ENCODE results near the gene ADCY1.

ADCY1 gene

DNA sequence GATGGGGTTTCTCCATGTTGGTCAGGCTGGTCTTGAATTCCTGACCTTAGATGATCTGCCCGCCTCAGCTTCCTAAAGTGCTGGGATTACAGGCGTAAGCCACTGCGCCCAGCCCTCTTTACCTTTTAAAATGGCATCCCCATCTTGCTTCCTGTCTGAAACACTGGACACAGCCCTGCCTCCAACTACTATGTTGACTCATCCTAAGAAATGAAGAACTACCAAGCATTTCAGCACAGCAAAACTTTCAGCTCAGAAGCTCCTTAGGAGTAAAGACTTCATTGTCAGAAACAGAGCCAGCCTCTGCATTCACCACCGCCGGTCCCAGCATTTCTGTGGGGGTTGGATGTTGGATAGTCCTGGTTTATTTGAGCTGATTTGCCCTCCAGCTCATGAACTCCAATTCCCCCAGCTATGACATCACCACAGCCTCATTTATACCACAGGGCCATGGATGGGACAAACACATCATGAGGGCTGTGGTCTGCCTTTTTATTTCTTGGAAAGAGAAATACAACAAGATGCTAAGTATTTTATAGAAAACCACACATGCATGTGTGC lies 123.5 kb downstream of the ADCY1 start:
- no peak for DNase-seq

- no peak for DNase-seq
Measured at GRCh38 chr7:45698303-45699014, 124.3 kb downstream of the ADCY1 start.

GRCh38 chr7:45699015-45699309 lies 124.8 kb downstream of the ADCY1 start:
- DNase-seq, result no peak

- no peak for DNase-seq
Measured at GRCh38 chr7:45699726-45700390, 125.7 kb downstream of the ADCY1 start.

GRCh38 chr7:45700556-45700955 lies 126.4 kb downstream of the ADCY1 start:
- no peak for DNase-seq

GRCh38 chr7:45701701-45702510 lies 127.7 kb downstream of the ADCY1 start:
- no peak for DNase-seq

DNA sequence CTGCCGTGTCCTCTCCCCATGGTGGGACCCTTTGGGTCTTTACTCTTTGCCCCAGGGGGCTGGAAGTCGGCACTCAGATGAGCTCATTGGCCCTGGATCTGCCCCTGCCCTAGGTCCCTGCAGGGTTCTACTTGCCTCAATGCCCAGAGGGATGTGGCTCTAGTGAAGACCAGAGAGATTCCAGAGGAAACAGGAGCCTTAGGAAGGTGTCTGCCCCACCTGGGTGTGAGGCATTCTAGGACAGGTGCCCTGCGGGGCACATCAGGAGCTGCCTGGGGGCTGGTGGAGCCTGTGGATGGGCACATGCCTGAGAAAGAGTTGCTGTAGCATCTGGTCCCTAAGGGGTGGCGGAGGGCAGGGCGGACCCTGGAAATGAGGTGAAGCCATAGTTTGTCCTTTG lies 128.6 kb downstream of the ADCY1 start:
- no peak for DNase-seq

GRCh38 chr7:45703373-45703821 lies 129.2 kb downstream of the ADCY1 start:
- no peak for DNase-seq

DNA sequence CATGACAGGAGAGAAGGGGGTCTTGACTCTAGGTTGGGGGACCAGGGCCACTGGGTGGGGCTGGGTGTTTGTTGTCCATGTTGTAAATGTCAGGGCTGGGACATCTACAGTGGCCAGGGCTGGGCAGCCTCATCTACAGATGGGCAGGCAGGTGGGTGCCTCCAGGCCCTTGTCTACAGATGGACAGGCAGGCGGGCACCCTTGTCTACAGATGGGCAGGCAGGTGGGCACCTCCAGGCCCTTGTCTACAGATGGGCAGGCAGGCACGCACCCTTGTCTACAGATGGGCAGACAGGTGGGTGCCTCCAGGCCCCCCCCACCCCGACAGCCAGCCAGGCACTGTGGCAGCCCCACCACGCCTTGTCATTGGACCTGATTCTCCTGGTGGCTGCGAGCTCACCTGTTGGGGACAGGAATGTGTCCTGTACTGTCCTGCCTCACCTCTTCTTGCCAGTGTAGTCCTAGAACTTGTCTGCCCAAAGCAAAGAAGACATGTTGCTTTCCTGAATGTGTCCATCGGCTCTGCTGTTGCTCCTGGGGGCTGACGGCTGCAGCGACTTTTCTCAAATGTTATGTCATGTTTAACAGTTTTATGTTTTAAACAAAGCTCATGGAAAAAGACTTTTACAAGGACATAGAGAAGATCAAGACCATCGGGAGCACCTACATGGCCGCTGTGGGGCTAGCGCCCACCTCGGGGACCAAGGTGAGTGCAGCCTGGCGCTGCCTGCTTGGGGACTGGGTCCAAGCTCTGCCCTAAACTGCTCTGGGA lies 129.9 kb downstream of the ADCY1 start:
- DNase-seq, result no peak

DNA sequence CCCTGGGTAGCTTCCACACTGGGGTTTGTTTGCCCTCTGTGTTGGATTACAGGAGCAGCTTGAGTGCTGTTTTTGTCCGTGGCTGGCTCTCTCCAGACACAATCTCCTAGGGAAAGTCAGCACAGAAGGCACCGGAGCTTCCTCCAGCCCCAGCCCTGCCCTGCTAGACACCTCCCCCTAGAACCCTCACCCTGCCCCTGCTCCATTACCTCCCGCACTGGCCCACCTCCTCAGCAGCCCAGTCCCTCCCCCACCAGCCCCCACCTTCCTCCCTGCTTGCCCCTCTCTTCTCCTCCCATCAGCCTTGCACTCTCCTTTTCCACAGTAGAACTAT lies 130.5 kb downstream of the ADCY1 start:
- no peak for DNase-seq

DNA sequence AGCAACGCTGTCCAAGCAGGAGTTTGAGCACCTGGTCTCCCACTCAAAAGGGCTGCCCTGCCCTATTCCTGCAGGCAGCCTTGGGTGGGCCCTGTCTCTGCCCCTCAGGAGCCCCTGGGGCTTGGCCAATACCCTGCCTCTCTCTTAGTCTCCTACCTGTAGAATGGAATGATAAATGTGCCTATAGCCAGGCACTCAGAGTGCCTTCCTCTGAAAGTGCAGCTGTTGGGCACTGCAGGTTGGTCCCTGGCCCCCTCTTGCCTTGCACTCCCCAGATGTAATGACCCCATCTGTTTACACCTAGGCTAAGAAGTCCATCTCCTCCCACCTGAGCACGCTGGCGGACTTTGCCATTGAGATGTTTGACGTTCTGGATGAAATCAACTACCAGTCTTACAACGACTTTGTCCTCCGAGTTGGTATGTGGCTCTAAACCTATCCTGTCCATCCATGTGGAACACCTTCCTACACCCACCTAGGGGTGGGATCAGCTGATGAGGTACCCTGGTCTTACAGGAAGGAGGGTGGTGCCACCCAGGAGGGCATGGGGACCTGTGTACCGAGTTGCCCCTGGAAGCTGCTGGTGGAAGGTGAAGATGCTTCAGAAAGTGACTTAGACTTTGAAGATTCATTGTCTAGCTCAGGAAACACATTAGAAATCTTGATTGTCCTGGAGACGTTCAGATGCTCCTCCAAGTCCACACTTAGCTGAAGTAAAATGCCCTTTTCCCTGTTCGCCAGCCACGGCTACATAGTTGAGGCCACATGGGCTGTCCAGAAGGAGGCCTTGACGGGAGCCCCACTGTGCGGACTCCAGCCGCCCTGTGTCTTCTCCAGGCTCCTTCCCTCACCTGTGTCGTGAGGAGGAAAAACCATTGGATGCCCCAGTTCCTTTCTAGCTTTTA lies 134.1 kb downstream of the ADCY1 start:
- no peak for DNase-seq

- no peak for DNase-seq
Measured at GRCh38 chr7:45709168-45710042, 135.2 kb downstream of the ADCY1 start.

DNA sequence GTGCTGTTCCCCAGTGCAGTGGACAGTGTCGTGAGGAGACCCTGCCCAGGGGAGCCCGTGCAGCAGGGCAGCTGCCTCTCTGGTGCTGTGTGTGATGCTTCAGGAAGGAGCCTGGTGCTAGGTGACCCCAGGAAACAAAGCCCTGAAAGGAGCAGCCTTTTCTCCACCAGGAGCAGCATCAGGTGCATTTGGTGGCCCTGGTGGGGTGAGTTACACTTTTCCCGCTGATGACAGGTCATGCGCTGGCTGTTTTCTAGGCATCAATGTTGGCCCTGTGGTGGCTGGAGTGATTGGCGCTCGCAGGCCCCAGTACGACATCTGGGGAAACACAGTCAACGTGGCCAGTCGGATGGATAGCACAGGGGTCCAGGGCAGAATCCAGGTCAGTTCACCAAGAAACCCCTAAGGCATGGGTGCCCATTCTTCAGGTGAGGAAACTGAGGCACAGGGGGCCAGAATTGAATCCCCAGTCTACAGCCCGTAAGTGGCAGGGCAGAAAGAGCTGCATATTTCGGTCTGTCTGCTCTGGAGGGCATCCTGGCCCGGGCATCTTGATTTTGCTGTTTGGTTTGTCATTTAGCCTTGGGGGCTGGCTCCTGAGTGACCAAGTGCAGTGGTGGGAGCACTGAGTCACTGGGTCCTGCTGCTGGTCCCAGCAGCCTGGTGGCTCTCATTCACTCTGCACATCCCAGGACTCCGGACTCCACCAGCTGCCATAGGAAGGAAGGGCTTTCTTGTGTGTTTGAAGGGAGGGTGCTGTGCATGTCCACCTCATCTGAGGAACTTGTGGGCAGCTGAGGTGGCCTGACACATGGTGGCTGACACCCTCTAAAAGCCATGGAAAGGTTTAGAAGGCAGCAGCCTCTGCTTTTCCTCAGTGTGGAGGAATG lies 136.3 kb downstream of the ADCY1 start:
- no peak for DNase-seq

DNA sequence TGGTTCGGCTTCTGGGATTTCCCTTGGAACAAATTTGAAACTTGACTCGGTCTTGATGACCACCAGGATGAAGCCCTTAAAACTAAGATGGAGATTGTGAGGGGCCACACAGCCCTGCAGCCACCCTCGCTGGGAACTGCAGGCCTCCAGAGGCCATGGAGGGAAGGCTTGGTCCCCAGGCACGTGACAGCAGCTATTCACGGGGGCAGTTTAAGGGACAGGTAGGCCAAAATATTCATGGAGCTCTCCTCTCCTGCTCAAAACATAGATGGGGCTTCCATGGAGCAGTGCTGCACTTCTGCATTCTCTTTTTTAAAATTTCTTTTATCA lies 137.0 kb downstream of the ADCY1 start:
- DNase-seq, result no peak

DNA sequence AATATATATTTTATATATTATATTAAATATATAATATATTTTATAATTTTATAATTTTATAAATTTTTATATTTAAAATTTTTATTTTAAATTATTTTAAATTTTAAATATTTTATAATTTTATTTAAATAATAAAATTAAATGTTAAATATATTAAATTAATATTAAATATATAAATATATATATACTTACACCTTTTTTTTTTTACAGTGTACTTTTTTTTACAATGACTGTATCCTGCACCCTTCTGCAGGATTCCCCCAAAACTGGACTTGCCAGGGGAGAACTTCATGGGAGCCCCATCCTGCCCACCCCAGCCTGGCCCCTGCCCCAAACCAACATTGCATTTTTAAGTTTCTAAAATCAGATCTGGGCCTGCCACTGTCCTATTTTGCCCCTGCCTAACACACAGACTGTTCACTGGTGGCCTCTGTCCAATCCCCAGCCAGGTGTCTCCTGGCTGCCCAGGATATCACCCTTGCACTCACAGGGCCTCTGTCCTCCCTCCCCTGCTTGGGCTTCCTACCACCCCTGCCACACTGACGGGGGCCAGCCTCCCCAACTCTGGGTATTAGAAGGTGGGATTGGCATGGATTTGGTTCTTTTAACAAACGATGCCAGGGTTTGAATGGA lies 138.0 kb downstream of the ADCY1 start:
- DNase-seq, result no peak

GRCh38 chr7:45712872-45713668 lies 138.9 kb downstream of the ADCY1 start:
- no peak for DNase-seq

DNA sequence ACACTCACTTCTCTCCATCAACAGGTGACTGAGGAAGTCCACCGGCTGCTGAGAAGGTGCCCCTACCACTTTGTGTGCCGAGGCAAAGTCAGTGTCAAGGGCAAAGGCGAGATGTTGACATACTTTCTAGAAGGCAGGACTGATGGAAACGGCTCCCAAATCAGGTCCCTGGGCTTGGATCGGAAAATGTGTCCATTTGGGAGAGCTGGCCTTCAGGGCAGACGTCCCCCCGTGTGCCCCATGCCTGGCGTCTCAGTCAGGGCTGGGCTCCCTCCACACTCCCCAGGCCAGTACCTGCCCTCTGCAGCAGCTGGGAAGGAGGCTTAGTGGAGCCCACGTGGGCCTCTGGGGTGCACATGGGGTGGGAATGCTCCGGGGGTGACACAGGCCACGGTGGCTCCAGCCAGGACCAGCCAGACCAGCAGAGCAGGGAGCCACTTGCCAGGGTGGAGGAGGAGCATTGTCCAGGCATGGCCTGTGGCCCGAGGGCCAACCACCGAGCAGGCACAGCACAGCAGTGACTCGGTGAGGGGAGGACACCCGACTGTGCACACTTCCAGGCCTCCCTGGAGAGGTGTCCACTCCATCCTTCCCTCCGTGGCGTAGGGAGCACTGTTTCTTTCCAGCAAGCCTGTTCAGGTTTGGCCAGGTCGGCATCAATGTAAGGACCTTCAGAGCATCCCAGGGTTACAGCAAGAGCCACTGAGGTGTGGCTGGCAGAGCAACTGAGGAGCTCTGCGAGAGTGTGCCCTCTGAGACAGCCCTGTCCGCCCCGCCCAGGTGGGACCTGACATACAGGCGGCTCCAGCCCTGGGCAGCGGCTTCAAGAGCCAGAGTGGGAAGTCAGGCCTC lies 139.7 kb downstream of the ADCY1 start:
- no peak for DNase-seq

- no peak for DNase-seq
Measured at GRCh38 chr7:45714521-45714820, 140.3 kb downstream of the ADCY1 start.
